ENCODE data around the gene FAAP24. TPM values are rescaled to one million over a fixed set of nuclear protein-coding genes. Genes with fewer than 3 reads are reported as not detected.
"Not testable (repeated sequence)": the region's sequence is repeated elsewhere in the genome, so short reads cannot be mapped to it uniquely, and the experiment has no call there.

Gene FAAP24
- total and polyA plus RNA-seq, 2 experiments from 2014 or later: 1.5 to 4.5 TPM

GRCh38 chr19:32971012-32971595 lies 938 bp upstream of the FAAP24 start:
- H3K27ac ChIP-seq: no peak overlapping the region

GRCh38 chr19:32976223-32976805 lies 4.3 kb downstream of the FAAP24 start:
- no peak overlapping the region for H3K4me2 ChIP-seq
- DNase-seq (ENCODE audit: low spot score): peak; percentile 81
- H3K79me2 ChIP-seq: peaks cover under 1% of the 10 kb centered on the region
- TF ChIP-seq, protein P1, sequence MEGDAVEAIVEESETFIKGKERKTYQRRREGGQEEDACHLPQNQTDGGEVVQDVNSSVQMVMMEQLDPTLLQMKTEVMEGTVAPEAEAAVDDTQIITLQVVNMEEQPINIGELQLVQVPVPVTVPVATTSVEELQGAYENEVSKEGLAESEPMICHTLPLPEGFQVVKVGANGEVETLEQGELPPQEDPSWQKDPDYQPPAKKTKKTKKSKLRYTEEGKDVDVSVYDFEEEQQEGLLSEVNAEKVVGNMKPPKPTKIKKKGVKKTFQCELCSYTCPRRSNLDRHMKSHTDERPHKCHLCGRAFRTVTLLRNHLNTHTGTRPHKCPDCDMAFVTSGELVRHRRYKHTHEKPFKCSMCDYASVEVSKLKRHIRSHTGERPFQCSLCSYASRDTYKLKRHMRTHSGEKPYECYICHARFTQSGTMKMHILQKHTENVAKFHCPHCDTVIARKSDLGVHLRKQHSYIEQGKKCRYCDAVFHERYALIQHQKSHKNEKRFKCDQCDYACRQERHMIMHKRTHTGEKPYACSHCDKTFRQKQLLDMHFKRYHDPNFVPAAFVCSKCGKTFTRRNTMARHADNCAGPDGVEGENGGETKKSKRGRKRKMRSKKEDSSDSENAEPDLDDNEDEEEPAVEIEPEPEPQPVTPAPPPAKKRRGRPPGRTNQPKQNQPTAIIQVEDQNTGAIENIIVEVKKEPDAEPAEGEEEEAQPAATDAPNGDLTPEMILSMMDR (IDR thresholded peaks at IDR 0.05; ENCODE audit: poor library complexity): peak; percentile 77
- no peak for TF ChIP-seq EZH2phosphoT487 (IDR thresholded peaks at IDR 0.05; ENCODE audit: low read depth, severe bottlenecking, unreplicated experiment)
- no peak for TF ChIP-seq EZH2 (IDR thresholded peaks at IDR 0.05; ENCODE audit: borderline replicate concordance)
- H3K9me2 ChIP-seq (replicated peaks; ENCODE audit: insufficient read depth): no peaks in the 10 kb centered on the region
- H3K27me3 ChIP-seq: no peaks in the 10 kb centered on the region
- WGBS (ENCODE audit: low lambda C conversion rate, missing lambda C conversion rate): 53% methylated on average over 14 of the region's 14 CpGs
- no peaks in the 10 kb centered on the region for H4K20me1 ChIP-seq (ENCODE audit: insufficient read depth, poor library complexity, severe bottlenecking)
- H3K4me1 ChIP-seq (ENCODE audit: insufficient read depth): no peaks in the 10 kb centered on the region
- H3K9me3 ChIP-seq (ENCODE audit: low read depth): no peaks in the 10 kb centered on the region
- no peak overlapping the region for H3K4me3 ChIP-seq
- H2AFZ ChIP-seq: no peak overlapping the region
- no peak overlapping the region for H3K27ac ChIP-seq
- H3K36me3 ChIP-seq (replicated peaks; ENCODE audit: insufficient read depth, low read depth): no peaks in the 10 kb centered on the region

More at GRCh38 chr19:32971012-32971595, 938 bp upstream of the FAAP24 start:
- no peaks in the 10 kb centered on the region for H3K27me3 ChIP-seq
- H4K20me1 ChIP-seq (ENCODE audit: insufficient read depth, poor library complexity, severe bottlenecking): no peaks in the 10 kb centered on the region
- peak overlapping the region; percentile 57 for H2AFZ ChIP-seq
- H3K4me2 ChIP-seq: peak overlapping the region; percentile 94
- H3K36me3 ChIP-seq (replicated peaks; ENCODE audit: insufficient read depth, low read depth): no peaks in the 10 kb centered on the region
- TF ChIP-seq, protein P1 (IDR thresholded peaks at IDR 0.05; ENCODE audit: poor library complexity): no peak
- TF ChIP-seq EZH2phosphoT487 (IDR thresholded peaks at IDR 0.05; ENCODE audit: low read depth, severe bottlenecking, unreplicated experiment): no peak
- no peak for TF ChIP-seq EZH2 (IDR thresholded peaks at IDR 0.05; ENCODE audit: borderline replicate concordance)
- no peaks in the 10 kb centered on the region for H3K9me3 ChIP-seq (ENCODE audit: low read depth)
- DNase-seq (ENCODE audit: low spot score): no peak
- H3K9me2 ChIP-seq (replicated peaks; ENCODE audit: insufficient read depth): no peaks in the 10 kb centered on the region
- peak overlapping the region; percentile 43 for H3K4me3 ChIP-seq
- peaks cover 18% of the 10 kb centered on the region for H3K79me2 ChIP-seq
- 31% methylated on average over 21 of the region's 21 CpGs for WGBS (ENCODE audit: low lambda C conversion rate, missing lambda C conversion rate)
- H3K4me1 ChIP-seq (ENCODE audit: insufficient read depth): peaks cover 5% of the 10 kb centered on the region

GRCh38 chr19:32977280-32977679 lies 5.2 kb downstream of the FAAP24 start:
- H4K20me1 ChIP-seq (ENCODE audit: insufficient read depth, poor library complexity, severe bottlenecking): no peaks in the 10 kb centered on the region
- TF ChIP-seq EZH2phosphoT487 (IDR thresholded peaks at IDR 0.05; ENCODE audit: low read depth, severe bottlenecking, unreplicated experiment) (no peak), EZH2 (IDR thresholded peaks at IDR 0.05; ENCODE audit: borderline replicate concordance) (no peak)
- TF ChIP-seq, protein P1 (IDR thresholded peaks at IDR 0.05; ENCODE audit: poor library complexity): no peak
- no peaks in the 10 kb centered on the region for H3K27me3 ChIP-seq
- H3K4me3 ChIP-seq: no peak overlapping the region
- H3K9me3 ChIP-seq (ENCODE audit: low read depth): no peaks in the 10 kb centered on the region
- H3K9me2 ChIP-seq (replicated peaks; ENCODE audit: insufficient read depth): no peaks in the 10 kb centered on the region
- no peaks in the 10 kb centered on the region for H3K36me3 ChIP-seq (replicated peaks; ENCODE audit: insufficient read depth, low read depth)
- H3K79me2 ChIP-seq: no peaks in the 10 kb centered on the region
- no peak overlapping the region for H2AFZ ChIP-seq
- no peaks in the 10 kb centered on the region for H3K4me1 ChIP-seq (ENCODE audit: insufficient read depth)
- 88% methylated on average over 7 of the region's 7 CpGs for WGBS (ENCODE audit: low lambda C conversion rate, missing lambda C conversion rate)
- H3K4me2 ChIP-seq: no peak overlapping the region
- no peak for DNase-seq (ENCODE audit: low spot score)
- no peak overlapping the region for H3K27ac ChIP-seq

DNA sequence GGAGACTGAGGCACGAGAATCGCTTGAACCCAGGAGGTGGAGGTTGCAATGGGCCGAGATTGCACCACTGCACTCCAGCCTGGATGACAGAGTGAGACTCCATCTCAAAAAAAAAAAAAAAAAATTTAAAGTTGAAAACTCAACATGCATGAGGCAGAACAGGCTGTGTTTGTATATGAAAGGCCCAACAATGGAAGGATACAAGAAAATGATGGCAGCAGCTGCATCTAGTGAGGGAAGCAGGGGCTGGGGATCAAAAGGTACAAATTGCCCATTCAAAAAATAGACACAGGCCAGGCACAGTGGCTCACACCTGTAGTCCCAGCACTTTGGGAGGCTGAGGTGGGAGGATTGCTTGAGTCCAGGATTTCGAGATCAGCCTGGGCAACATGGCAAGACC lies 5.8 kb downstream of the FAAP24 start:
- DNase-seq (ENCODE audit: low spot score); H3K9me3 ChIP-seq (ENCODE audit: low read depth); H2AFZ ChIP-seq; H3K27ac ChIP-seq; H3K79me2 ChIP-seq; H3K36me3 ChIP-seq (replicated peaks; ENCODE audit: insufficient read depth, low read depth); H3K9me2 ChIP-seq (replicated peaks; ENCODE audit: insufficient read depth); H3K4me3 ChIP-seq; H3K4me2 ChIP-seq; H3K27me3 ChIP-seq; H3K4me1 ChIP-seq (ENCODE audit: insufficient read depth); H4K20me1 ChIP-seq (ENCODE audit: insufficient read depth, poor library complexity, severe bottlenecking): not testable (repeated sequence)
- WGBS (ENCODE audit: low lambda C conversion rate, missing lambda C conversion rate): 96% methylated on average over 4 of the region's 4 CpGs

GRCh38 chr19:32979807-32980206 lies 7.8 kb downstream of the FAAP24 start:
- not testable (repeated sequence) for H3K4me3 ChIP-seq; DNase-seq (ENCODE audit: low spot score); H3K27me3 ChIP-seq; H3K79me2 ChIP-seq; H2AFZ ChIP-seq; H3K9me2 ChIP-seq (replicated peaks; ENCODE audit: insufficient read depth); H3K27ac ChIP-seq; H3K9me3 ChIP-seq (ENCODE audit: low read depth); H3K4me2 ChIP-seq; H3K4me1 ChIP-seq (ENCODE audit: insufficient read depth); H3K36me3 ChIP-seq (replicated peaks; ENCODE audit: insufficient read depth, low read depth); H4K20me1 ChIP-seq (ENCODE audit: insufficient read depth, poor library complexity, severe bottlenecking)
- 92% methylated on average over 7 of the region's 7 CpGs for WGBS (ENCODE audit: low lambda C conversion rate, missing lambda C conversion rate)

DNA sequence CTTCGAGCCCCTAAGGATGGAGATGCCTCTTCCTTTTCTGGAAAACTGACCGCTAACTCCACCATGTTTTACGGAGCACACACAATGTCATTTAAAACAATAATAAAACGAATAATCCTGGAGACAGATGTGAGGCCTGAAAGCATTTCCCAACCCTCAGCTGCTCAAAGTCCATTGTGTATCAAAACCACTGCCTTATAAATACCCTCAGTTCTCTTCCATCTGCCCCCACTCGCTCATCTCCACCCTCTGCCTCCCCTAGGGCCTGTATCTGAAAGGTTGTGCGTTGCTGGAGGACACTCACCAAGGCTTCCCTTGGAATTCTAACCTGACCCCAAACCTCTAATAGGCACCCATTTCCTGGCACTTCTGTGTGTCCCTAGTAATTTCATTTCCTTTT lies 10.4 kb downstream of the FAAP24 start:
- H3K4me2 ChIP-seq; H3K27ac ChIP-seq; H3K9me2 ChIP-seq (replicated peaks; ENCODE audit: insufficient read depth); H3K79me2 ChIP-seq; H3K4me3 ChIP-seq; H3K36me3 ChIP-seq (replicated peaks; ENCODE audit: insufficient read depth, low read depth); H3K4me1 ChIP-seq (ENCODE audit: insufficient read depth); H4K20me1 ChIP-seq (ENCODE audit: insufficient read depth, poor library complexity, severe bottlenecking); H3K9me3 ChIP-seq (ENCODE audit: low read depth); DNase-seq (ENCODE audit: low spot score); H3K27me3 ChIP-seq; H2AFZ ChIP-seq: not testable (repeated sequence)
- 93% methylated on average over 6 of the region's 6 CpGs for WGBS (ENCODE audit: low lambda C conversion rate, missing lambda C conversion rate)

All from hepatocyte (in vitro differentiated cells).